GM23338 (cell line): ENCODE measurements around the gene TSPO2.

Experiments
- EZH2 ChIP-seq: fragments of 200-600 bp; sonication (generic); IDR thresholded peaks from one replicate; pipeline ENCODE4 v1.8.0; 2017; ENCODE audit warnings: antibody characterized with exemption, mild to moderate bottlenecking, low read depth; ENCODE audit not compliant: unreplicated experiment
- POLR2AphosphoS5 ChIP-seq: IDR thresholded peaks from 2 replicates; pipeline ENCODE4 v1.6.1; 2016; ENCODE audit warnings: antibody characterized with exemption, low read depth
- TF ChIP-seq, protein P1 (sequence below): IDR thresholded peaks from one replicate; pipeline ENCODE4 v1.6.1; 2018; ENCODE audit warnings: antibody characterized with exemption; ENCODE audit not compliant: unreplicated experiment
- TF ChIP-seq, protein P2 (sequence below), 2 experiments: fragments of 200-600 bp in 1 of 2; sonication (generic) in 1 of 2; conservative IDR thresholded peaks; 2 replicates each; pipeline versions ENCODE4 v1.5.1 to v1.6.1; 2016 to 2017; ENCODE audit warnings: antibody characterized with exemption in 2 of 2, low read depth in 2 of 2, mild to moderate bottlenecking in 2 of 2, moderate library complexity in 1 of 2

DNA sequence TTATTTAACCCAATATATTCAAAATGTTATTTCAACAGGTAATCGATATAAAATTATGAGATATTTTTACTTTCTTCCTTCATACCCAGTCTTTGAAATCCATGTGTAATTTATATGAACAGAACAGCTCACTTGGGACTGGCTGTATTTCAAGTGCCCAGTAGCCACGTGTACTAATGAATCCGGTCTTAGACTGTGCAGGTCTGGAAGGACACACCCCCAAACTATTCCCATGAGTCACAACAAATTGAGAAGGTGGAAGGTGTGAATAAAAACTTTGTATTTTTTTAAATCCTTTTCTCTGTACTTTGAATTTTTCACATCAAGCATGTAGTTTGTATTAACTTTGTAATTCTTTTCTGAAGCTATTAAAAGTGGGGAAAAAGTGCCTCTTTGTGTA lies 6.1 kb upstream of the TSPO2 start:
- TF ChIP-seq, protein P1, sequence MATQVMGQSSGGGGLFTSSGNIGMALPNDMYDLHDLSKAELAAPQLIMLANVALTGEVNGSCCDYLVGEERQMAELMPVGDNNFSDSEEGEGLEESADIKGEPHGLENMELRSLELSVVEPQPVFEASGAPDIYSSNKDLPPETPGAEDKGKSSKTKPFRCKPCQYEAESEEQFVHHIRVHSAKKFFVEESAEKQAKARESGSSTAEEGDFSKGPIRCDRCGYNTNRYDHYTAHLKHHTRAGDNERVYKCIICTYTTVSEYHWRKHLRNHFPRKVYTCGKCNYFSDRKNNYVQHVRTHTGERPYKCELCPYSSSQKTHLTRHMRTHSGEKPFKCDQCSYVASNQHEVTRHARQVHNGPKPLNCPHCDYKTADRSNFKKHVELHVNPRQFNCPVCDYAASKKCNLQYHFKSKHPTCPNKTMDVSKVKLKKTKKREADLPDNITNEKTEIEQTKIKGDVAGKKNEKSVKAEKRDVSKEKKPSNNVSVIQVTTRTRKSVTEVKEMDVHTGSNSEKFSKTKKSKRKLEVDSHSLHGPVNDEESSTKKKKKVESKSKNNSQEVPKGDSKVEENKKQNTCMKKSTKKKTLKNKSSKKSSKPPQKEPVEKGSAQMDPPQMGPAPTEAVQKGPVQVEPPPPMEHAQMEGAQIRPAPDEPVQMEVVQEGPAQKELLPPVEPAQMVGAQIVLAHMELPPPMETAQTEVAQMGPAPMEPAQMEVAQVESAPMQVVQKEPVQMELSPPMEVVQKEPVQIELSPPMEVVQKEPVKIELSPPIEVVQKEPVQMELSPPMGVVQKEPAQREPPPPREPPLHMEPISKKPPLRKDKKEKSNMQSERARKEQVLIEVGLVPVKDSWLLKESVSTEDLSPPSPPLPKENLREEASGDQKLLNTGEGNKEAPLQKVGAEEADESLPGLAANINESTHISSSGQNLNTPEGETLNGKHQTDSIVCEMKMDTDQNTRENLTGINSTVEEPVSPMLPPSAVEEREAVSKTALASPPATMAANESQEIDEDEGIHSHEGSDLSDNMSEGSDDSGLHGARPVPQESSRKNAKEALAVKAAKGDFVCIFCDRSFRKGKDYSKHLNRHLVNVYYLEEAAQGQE: no peak
- TF ChIP-seq, protein P2, sequence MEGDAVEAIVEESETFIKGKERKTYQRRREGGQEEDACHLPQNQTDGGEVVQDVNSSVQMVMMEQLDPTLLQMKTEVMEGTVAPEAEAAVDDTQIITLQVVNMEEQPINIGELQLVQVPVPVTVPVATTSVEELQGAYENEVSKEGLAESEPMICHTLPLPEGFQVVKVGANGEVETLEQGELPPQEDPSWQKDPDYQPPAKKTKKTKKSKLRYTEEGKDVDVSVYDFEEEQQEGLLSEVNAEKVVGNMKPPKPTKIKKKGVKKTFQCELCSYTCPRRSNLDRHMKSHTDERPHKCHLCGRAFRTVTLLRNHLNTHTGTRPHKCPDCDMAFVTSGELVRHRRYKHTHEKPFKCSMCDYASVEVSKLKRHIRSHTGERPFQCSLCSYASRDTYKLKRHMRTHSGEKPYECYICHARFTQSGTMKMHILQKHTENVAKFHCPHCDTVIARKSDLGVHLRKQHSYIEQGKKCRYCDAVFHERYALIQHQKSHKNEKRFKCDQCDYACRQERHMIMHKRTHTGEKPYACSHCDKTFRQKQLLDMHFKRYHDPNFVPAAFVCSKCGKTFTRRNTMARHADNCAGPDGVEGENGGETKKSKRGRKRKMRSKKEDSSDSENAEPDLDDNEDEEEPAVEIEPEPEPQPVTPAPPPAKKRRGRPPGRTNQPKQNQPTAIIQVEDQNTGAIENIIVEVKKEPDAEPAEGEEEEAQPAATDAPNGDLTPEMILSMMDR (conservative IDR thresholded peaks at IDR 0.05; ENCODE audit: low read depth in 2 of 2): no peak
- TF ChIP-seq EZH2 (no peak), POLR2AphosphoS5 (no peak)
